Astrocyte of the hippocampus (primary cell): ENCODE data around the gene CDC34.

Experiments used
- DNase-seq: peaks from one replicate; pipeline ENCODE4 v3.0.0; 2011; ENCODE audit warnings: low read depth, low spot score

The CDC34 gene, protein sequence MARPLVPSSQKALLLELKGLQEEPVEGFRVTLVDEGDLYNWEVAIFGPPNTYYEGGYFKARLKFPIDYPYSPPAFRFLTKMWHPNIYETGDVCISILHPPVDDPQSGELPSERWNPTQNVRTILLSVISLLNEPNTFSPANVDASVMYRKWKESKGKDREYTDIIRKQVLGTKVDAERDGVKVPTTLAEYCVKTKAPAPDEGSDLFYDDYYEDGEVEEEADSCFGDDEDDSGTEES

DNA sequence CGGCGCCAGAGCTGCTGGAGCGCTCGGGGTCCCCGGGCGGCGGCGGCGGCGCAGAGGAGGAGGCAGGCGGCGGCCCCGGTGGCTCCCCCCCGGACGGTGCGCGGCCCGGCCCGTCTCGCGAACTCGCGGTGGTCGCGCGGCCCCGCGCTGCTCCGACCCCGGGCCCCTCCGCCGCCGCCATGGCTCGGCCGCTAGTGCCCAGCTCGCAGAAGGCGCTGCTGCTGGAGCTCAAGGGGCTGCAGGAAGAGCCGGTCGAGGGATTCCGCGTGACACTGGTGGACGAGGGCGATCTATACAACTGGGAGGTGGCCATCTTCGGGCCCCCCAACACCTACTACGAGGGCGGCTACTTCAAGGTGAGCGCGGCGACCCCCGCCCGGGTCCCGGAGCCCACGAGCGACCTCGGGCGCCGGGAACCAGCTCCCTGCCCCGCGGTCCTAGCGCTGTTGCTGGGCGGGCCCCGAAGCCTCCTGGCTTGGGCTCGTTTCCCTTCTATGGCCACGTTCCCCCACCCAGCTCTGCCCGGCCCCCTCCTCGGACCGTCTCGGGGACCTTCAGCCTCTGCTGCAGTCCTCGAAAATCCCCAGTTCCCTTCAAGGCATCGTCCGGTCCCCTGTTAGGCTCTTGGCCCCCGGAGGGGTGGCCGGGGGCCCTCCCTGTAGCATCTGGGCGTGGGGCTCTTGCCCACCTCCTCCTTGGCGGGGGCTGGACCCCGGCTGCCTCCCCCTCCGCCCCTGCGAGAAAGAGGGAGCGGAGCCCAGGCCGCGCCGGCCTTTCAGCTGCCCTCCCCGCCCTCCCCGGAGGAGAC is at the start of gene CDC34:
Gene CDC34 (plus strand): TSS at position 8 of the 808 bp plus-strand sequence. CDS start 172 bp downstream, at position 180.
- DNase-seq: peak; percentile 38

DNA sequence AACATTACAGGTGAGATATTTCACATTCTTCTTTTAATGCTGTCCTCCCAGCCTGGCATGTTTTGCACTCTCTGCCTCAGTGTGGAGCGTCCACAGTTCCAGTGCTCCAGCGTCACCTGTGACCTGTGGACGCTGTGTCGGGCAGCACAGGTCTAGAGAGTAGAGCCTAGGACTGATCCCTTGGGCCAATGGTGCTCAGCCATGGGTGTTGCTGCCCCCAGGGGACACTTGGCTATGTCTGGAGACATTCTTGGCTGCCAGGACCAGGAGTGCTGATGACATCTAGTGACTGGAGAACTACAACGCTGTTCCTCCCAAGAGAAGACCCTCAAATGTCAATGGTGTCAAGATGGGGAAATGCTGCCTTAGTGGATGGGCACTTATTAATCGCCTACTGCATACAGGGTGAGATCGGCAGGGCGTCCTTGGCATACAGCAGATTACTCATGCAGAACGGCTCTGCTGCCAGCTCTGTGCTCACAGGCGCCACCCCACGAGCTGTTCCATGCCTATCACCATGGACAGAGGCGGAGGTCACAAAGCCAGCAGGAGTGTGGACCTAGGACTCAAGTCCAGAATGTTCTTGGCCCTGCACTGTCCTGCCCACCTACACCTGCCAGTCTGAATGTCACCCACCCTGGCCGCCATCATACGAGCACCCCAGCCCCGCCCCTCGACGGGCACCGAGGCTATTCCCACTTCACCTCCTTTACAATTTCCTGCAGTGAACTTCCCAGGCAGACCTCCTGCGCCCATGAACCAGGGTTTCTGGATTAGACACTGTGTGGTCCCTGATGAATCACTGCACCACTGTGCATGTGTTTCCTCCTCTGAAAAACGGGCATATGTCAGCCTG is 49.1 kb upstream of the CDC34 start:
- no peak for DNase-seq

DNA sequence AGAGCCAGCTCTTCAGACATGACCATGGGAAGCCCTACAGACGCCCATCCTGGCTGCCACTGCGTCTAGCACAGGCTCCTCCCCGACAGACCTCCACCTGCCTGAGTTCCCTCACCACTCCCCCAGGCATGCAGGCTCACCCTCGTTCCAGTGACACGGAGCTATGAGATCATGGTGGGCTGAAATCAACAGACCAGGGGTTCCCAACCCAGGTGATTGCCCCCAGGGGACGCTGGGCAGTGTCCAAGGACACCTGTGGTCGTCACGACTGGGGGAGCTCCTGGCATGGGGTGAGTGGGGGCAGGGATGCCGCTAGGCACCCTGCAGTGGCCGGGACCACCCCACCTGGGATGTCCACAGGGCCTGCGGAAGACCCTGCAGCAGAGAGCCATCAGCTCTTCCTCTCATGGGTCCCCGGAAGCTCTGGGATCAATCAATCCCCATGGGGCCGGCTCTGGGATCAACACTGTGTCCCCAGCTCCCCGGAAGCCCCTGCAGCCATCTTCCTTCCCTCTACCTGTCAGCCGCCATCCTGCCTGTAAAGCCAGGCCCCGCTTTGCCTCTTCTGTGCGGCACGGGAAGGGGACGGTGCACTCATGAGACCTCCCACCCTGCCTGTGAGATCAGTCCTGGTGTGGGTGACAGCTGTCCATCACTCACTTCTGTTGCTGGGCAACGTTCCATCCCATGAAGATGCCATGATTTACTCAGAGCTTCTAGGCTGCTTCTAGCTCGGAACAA is 48.1 kb upstream of the CDC34 start:
- DNase-seq: no peak

DNA sequence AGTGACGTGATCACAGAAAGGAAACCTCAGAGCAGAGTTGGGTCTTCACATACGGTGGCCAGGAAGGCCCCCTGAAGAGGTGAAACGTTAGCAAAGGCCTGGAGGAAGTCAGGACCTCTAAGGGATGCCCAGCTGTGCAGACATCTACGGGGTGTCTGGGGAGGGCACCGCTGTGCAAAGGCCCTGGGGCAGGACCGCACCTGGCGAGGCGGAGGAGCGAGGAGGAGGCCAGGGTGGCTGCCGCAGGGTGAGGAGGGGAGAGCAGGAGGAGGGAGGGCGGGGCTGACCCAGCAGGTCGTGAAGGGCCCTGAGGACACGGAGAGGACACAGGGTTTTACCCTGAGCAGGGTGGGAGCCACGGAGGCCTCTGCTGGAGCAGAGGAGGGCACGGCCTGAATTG is 47.1 kb upstream of the CDC34 start:
- DNase-seq: no peak

DNA sequence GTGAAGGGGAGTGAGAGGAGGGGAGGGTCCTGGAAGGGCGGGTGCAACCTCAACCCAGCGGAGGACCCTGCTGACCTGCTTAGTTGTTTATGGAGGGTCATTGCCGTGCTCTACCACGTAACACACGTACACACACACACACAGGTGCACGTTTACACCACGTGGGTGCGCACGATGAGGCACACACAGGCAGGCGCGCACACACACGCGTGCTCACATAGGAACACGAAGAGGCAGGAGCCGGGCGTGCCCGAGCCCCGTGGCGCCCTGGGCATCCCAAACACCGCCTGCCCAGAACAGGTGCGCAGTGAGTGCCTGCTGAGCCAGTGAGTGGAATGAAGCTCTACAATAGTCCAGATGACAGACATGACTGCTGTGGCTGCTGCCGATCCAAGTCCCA is 46.5 kb upstream of the CDC34 start:
- DNase-seq: no peak

DNA sequence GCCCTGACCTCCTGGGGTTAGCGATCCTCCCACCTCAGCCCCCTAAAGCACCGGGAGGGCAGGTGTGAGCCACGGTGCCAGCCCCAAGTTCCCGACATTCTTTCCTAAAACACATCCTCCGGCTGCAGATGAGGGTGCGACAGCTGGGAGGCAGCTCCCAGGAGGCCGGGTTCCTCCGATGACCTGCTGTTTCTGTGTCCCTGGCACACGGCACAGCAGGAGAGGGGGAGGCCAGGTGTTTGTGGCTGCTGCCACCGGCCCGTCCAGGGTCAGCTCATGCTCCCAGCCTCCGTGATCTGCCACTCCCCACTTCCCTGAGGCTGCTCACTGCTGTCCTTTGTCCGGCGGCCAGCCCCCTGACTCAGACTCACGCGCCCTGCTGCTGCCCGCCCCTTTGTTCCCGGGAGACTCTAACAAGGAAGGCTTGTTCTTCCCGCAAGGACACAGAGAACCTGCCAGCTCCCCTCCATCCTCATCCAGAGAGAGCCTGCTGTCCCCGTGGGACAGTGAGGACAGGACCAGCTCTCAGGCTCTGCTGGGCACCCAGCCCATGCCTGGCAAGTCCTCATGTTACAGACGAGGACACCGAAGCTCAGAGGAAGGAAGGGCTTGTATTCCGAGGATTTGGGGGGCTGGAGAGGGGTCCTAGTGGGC is 45.9 kb upstream of the CDC34 start:
- peak; percentile 91 for DNase-seq

DNA sequence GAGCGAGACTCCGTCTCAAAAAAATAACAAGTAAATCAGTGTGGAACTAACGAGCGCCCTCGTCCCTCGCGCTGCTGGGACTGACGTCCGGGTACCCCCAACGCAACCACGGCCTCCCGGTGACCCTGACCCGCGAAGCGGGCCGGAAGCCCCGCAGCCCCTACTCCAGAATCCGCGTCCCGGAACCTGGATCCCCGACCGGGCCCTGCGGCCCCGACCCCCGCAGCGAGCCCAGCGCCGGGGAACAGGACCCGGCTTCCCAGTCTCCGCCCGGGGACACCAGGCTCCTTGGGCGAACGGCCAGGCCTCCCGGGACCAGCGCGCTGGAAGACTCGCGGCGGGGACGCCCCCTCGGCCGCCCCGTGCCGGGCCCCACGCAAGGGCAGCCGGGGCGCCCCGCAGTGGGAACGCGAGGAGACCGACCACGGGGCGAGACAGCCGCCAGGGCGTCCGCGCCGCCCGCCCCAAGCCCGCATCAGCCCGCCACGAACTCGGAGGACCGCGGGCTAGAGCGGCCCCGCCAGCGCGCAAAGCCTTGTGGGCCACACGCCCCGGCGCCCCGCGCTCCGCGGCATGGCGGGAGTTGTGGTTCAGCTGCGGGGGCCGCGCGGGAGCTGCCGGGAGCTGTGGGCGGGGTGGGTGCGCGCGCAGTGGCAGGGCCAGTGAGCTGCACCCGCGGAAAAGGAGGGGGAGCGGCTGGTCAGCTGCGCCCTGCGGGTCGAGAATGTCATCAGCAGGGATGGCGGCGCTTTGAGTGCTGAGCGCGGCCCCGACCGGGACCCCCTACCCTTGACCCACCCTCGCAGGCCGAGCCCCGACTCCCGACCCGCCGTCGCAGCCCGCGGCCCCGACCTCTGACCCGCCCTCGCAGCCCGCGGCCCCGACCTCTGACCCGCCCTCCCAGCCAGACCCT is 42.8 kb upstream of the CDC34 start:
- DNase-seq: peak; percentile 99

DNA sequence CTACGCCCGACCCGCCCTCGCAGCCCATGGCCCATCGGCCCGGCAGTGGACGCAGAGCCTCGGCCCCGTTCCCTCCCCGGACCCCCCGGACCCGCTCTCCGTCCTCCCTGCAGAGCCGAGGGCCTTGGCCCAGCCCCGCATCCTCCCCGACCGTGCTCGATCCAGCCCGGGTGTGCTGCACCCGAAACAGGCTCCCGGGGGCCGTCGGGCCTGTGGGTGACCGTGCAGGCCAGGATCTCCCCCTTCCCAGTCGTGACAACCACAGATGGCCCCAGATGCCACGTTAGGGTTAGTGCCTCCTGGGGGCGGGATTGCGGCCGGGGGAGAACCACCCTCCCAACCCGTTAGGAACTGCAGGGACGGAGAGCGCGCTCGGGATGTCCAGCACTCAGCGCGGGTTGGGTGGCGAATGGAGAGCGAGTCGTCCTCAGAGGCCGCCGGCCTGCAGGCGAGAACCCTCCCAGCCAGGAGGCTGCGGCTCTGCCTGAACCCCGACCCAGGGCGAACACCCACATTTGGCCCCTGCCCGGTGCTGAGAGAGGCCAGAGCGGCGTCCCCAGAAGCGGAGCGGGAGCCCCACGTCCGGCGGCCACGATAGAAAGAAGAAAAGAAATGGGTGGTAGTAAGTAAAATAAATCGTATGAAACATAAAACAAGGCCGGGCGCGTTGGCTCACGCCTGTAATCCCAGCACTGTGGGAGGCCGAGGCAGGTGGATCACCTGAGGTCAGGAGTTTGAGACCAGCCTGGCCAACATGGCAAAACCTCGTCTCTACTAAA is 42.0 kb upstream of the CDC34 start:
- DNase-seq: peak; percentile 55

DNA sequence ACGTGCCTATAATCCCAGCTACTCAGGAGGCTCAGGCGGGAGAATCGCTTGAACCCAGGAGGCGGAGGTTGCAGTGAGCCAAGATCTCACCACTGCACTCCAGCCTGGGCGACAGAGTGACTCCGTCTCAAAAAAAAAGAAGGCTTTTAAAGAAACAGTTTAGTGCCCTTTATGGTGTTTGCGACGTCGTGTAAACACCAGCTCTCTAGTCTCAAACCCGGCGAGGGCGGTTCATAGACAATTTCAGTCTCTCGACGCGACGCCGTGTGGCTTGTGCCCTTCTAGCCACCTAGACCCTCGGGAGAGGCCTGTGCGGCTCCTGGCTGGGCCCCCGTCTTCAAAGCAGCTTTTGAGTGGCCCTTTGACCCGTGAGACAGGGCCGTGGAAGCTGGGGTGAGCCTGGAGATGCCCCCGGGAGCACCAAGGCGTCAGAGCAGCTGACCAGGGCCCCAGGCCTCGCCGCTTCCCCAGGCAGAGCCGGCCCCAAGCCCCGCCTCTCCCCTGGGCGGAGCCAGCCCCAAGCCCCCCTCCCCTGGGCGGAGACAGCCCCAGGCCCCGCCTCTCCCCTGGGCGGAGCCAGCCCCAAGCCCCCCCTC is 40.3 kb upstream of the CDC34 start:
- DNase-seq: no peak

DNA sequence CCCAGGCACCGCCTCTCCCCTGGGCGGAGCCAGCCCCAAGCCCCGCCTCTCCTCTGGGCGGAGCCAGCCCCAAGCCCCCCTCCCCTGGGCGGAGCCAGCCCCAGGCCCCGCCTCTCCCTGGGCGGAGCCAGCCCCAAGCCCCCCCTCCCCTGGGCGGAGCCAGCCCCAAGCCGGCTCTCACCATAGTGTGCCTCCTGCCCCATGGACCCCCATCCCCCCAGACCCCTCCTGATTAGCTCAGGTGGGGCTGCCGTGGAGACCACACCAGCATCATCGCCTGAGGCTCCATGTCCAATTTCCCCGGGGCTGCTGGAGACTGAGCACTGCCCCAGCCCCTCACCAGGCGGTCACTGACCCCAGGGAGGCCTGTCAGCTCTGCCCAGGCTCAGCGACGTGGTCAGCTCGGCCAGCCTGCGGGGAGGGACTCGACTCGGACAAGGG is 39.4 kb upstream of the CDC34 start:
- no peak for DNase-seq

DNA sequence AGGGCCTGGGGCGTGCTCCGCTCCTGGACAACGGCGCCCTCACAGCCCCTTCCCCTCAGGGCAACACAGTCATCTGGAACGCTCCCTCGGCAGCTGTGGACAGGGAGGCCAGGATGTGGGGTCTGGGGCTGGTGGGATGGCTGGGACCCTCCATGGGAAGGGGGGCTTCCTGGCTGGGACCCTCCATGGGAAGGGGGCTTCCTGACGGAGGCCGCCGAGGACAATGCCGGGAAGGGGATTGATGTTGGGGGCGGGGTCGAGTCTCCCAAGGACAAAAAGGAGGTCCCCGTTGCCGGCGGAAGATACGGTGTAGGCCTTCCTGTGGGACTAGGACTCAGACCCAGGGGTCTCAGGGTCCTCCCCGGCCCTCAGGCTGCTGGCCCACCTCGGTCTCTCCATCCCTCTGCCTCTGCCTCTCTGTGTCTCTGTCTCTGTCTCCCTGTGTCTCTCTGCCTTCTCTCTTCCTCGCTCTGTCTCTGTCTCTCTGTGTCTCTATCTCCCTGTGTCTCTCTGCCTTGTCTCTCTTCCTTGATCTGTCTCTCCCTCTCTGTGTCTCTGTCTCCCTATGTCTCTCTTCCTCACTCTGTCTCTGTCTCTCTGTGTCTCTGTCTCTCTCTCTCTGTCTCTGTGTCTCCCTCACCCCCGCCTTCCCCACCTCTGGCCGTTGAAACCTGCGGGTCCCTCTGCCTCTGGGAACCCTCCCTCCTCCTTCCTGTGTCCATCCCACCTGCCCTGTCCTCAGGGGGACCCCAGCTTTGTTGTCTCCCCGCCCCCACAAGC is 38.0 kb upstream of the CDC34 start:
- no peak for DNase-seq

DNA sequence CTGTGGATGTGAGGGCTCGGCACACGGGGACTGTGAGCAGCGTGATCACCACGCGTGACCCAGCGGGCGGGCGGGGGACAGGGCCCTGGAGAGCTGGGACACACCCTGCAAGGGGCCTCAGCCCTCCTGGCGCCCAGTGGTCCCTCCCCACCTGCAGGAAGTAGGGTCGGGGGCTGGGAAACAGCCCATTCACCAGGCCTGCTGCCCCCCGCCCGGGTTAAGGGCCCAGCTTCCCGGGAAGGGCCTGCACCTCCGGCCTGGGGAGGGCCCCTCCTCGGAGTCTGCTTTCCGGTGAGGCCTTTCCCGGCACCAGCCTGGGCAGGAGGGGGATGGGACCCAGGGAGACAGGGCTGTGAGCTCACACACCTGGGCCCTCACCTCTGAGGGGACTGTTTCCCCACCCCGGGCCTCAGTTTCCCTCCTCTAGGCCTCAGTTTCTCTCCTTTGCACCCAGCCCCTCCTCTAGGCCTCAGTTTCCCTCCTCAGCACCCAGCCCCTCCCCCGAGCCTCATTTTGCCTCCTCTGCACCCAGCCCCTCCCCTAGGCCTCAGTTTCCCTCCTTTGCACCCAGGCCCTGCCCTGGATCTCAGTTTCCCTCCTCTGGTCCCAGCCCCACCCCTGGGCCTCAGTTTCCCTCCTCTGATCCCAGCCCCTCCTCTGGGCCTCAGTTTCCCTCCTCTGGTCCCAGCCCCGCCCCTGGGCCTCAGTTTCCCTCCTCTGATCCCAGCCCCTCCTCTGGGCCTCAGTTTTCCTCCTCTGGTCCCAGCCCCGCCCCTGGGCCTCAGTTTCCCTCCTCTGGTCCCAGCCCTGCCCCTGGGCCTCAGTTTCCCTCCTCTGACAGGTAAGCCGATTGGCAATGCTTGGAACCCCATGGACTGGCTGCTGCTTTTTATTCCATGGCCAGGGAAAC is 37.1 kb upstream of the CDC34 start:
- DNase-seq: no peak

DNA sequence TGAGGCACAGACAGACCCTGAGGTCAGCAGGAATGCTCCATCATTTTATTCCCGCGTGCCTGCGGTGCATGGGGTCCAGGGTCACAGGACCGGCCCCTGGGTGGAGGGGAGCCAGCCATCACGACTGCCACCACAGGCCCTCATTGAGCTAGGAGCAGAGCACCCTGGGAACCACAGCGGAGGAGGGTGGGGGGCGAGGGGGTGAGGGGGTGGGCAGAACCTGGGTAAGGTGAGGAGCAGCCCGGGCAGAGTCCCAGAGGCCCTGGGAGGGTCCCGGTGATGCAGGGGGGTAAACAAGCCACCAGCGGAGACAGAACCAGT is 36.5 kb upstream of the CDC34 start:
- no peak for DNase-seq

DNA sequence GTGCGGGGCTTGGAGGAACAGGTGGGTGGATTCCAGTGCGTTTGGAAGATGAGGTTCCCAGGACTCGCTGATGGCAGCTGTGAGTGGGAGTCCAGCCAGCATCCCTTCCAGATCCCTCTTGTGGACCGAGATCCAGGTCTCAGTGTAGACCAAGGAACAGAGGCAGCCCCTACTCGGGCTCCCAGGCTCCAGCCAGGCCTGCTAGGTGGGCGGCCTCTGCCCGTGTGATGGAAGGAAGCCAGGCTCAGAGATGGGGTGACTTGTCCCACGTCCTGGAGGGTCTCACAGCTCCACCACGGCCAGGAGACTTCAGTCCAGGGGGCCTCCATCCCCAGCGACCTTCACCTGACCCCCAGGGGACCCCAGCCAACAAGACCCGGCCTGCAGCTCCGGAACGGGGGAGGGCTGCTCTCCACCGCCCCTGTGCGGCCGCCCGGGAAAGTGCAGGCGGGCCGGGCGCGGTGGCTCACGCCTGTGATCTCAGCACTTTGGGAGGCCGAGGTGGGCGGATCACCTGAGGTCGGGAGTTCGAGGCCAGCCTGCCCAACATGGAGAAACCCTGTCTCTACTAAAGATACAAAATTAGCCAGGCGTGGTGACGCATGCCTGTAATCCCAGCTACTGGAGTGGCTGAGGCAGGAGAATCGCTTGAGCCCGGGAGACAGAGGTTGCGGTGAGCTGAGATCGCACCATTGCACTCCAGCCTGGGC is 36.0 kb upstream of the CDC34 start:
- DNase-seq: peak; percentile 58

DNA sequence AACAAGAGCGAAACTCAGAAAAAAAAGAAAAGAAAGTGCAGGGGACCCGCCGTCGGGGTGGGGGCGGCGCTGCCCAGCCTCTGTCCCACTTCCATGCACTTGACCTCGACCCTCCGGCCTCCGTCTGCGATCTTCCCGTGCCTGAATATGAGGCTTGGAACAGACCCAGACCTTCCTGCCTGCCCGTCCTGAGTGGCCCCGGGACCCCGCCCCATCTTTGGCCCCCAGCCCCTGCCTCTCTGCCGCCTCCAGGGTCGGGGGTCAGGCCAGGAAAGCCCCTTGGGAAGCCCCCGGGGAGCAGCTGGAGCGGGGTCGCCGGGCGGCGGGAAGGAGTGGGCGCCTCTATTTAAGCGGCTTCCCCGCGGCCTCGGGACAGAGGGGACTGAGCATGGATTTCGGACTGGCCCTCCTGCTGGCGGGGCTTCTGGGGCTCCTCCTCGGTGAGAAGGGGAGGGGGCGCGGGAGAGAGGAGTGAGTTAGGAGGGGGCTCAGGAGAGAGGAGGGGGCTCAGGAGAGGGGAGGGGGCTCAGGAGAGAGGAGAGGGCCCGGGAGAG is 35.4 kb upstream of the CDC34 start, which contains the start of gene MADCAM1:
Gene MADCAM1 (plus strand): TSS at position 375 of the 554 bp plus-strand sequence. CDS start 14 bp downstream, at position 389.
- DNase-seq: no peak

DNA sequence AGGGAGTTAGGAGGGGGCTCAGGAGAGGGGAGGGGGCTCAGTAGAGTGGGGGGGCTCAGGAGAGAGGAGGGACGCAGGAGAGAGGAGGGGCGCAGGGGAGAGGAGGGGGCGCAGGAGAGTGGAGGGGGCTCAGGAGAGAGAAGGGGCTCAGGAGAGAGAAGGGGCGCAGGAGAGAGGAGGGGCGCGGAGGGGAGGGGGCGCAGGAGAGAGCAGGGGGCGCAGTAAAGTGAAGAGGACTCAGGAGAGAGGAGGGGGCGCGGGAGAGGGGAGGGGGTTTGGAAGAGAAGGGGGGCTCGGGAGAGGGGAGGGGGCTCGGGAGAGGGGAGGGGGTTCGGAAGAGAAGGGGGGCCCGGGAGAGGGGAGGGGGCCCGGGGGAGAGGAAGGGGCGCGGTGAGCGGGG is 34.6 kb upstream of the CDC34 start:
- DNase-seq: no peak
